Panc1 (cell line): ENCODE data around the gene TANGO6. TPM values are rescaled to one million over a fixed set of nuclear protein-coding genes. Genes with fewer than 3 reads are reported as not detected.
"Not testable (repeated sequence)": the region's sequence is repeated elsewhere in the genome, so short reads cannot be mapped to it uniquely, and the experiment has no call there.

Source experiments
- ATAC-seq: fragments of 200-7000 bp; cut with Tn5 transposase; 2 replicates; pipeline ENCODE4 v1.9.1; 2020; ENCODE audit warnings: mild to moderate bottlenecking, moderate library complexity
- BruUV-seq: library from RNA; stranded (reverse); fragments of 400-500 nt; replicated peaks from 2 replicates; lab custom pipeline; 2021; lab: Mats Ljungman, UMichigan
- CTCF ChIA-PET: fragments of 300-600 bp; sonication (Branson Sonifier 250); formaldehyde crosslinking; loops from one replicate; lab custom pipeline; 2022; ENCODE audit warnings: antibody characterized with exemption; lab: Charles Lee
- POLR2A ChIA-PET: fragments of 300-600 bp; sonication (Branson Sonifier 250); formaldehyde crosslinking; loops from one replicate; lab custom pipeline; 2022; ENCODE audit warnings: antibody characterized with exemption; lab: Charles Lee
- DNase-seq: peaks from one replicate; pipeline ENCODE4 v3.0.0-alpha.2; 2010; ENCODE audit warnings: low read depth, low spot score
- H3K27ac ChIP-seq: 2 replicates; pipeline ENCODE4 v1.5.1; 2011; ENCODE audit warnings: mild to moderate bottlenecking, low read length, inconsistent platforms
- H3K27me3 ChIP-seq: fragments of 200-500 bp; sonication (Bioruptor generic); 2 replicates; pipeline ENCODE4 v1.6.0; 2014; ENCODE audit warnings: low read length, inconsistent platforms; ENCODE audit not compliant: control insufficient read depth, insufficient read depth
- H3K36me3 ChIP-seq: fragments of 200-500 bp; sonication (Bioruptor generic); 2 replicates; pipeline ENCODE4 v1.5.1; 2014; ENCODE audit warnings: inconsistent platforms, mild to moderate bottlenecking, low read length, moderate library complexity; ENCODE audit not compliant: control insufficient read depth, insufficient read depth
- H3K4me1 ChIP-seq: 2 replicates; pipeline ENCODE4 v1.5.1; 2011; ENCODE audit warnings: inconsistent platforms, mild to moderate bottlenecking, low read length, moderate library complexity; ENCODE audit not compliant: control insufficient read depth, insufficient read depth
- H3K4me3 ChIP-seq, 2 experiments: 2 replicates each; pipeline ENCODE4 v1.5.1; 2011 to 2012; ENCODE audit warnings: low read depth in 2 of 2, low read length in 2 of 2, mild to moderate bottlenecking in 2 of 2, inconsistent platforms in 1 of 2, moderate library complexity in 1 of 2
- H3K9me3 ChIP-seq: fragments of 200-500 bp; sonication (Bioruptor generic); 2 replicates; pipeline ENCODE4 v1.5.1; 2014; ENCODE audit warnings: low read depth, mild to moderate bottlenecking, inconsistent platforms, low read length, moderate library complexity; ENCODE audit not compliant: control insufficient read depth, insufficient read depth
- CTCF ChIP-seq: fragments of 450-650 bp; IDR thresholded peaks from 2 replicates; pipeline ENCODE4 v1.5.1; 2017; ENCODE audit warnings: mild to moderate bottlenecking
- POLR2AphosphoS5 ChIP-seq: IDR thresholded peaks from 2 replicates; pipeline ENCODE4 v1.6.1; 2012; ENCODE audit warnings: mild to moderate bottlenecking, low read depth, low read length, moderate library complexity
- REST ChIP-seq, 2 experiments: IDR thresholded peaks; 2 replicates each; pipeline ENCODE4 v1.6.1; 2011 to 2012; ENCODE audit warnings: low read depth in 2 of 2, control low read depth in 1 of 2, low read length in 1 of 2, mild to moderate bottlenecking in 1 of 2, moderate library complexity in 1 of 2; ENCODE audit not compliant: insufficient read depth in 1 of 2
- SIN3A ChIP-seq: IDR thresholded peaks from 2 replicates; pipeline ENCODE4 v1.6.1; 2012; ENCODE audit warnings: low read depth, mild to moderate bottlenecking, low read length, moderate library complexity, borderline replicate concordance; ENCODE audit not compliant: insufficient read depth
- TCF7L2 ChIP-seq: IDR thresholded peaks from 2 replicates; pipeline ENCODE4 v1.6.1; 2011; ENCODE audit warnings: mild to moderate bottlenecking, low read depth, low read length, inconsistent platforms
- in situ Hi-C: cut with HindIII; loops from 2 replicates; pipeline ENCODE4 v1.10.0; 2016; ENCODE audit warnings: low sequenced_read_pairs, low pct_unique_long_range_greater_than_20kb
- intact Hi-C: fragments of 100-400 bp; cut with micrococcal nuclease; formaldehyde crosslinking; loops from one replicate; pipeline ENCODE4 v1.10.0; 2022; ENCODE audit not compliant: unreplicated experiment
- total RNA-seq: library from RNA; stranded (reverse); gene quantifications from one replicate; pipeline ENCODE4 v1.2.1, GENCODE V29; 2021; ENCODE audit not compliant: unreplicated experiment

TANGO6 gene
- total RNA-seq, 1 experiment from 2014 or later, result 11.0 TPM

- ChIA-PET POLR2A (no interaction called here), CTCF (interaction anchor here (0.6 kb wide), 1 partner anchor 218 kb away, joined by 9 read pairs; no protein-coding TSS in a partner anchor)
- ATAC-seq, result no peak
- Histone ChIP-seq H3K36me3 (peaks cover 4% of the 10 kb centered on the region), H3K9me3 (no peaks in the 10 kb centered on the region), H3K27me3 (no peaks in the 10 kb centered on the region), H3K4me3 (no peak overlapping the region), H3K27ac (no peak overlapping the region), H3K4me1 (no peaks in the 10 kb centered on the region)
- TF ChIP-seq CTCF, result no peak
- no peak for TF ChIP-seq TCF7L2
- no peak for TF ChIP-seq SIN3A
- no peak for TF ChIP-seq POLR2AphosphoS5
- TF ChIP-seq REST (IDR thresholded peaks at IDR 0.05; ENCODE audit: insufficient read depth in 1 of 2, low read depth in 2 of 2, low read length in 1 of 2), result no peak
- DNase-seq, result no peak
- intact Hi-C loops, result no loop called here
- in situ Hi-C loops, result no loop called here
- TSS peak; percentile 16 for BruUV-seq
Observed at GRCh38 chr16:69120096-69120664, 276.8 kb downstream of the TANGO6 start.

- Histone ChIP-seq H3K4me3 (no peak overlapping the region), H3K4me1 (no peaks in the 10 kb centered on the region), H3K27ac (no peak overlapping the region), H3K27me3 (no peaks in the 10 kb centered on the region), H3K36me3 (peaks cover 2% of the 10 kb centered on the region), H3K9me3 (no peaks in the 10 kb centered on the region)
- ATAC-seq (no peak; the same call in 1 of the 2 replicates), DNase-seq (no peak)
- intact Hi-C loops, result no loop called here
- in situ Hi-C loops, result no loop called here
- TF ChIP-seq POLR2AphosphoS5 (no peak), CTCF (peak; percentile 67)
- CTCF ChIA-PET, result interaction anchor here (0.6 to 1.0 kb wide), 5 partner anchors 16 to 315 kb away, joined by 3 to 6 read pairs (median 3); partner anchors contain the start of gene HAS3
- POLR2A ChIA-PET, result interaction anchor here (0.6 to 0.7 kb wide), 2 partner anchors 178 to 1118 kb away, joined by 7 to 9 read pairs; no protein-coding TSS in a partner anchor
- BruUV-seq, result no TSS peak
Observed at GRCh38 chr16:69123910-69124309, 280.6 kb downstream of the TANGO6 start.

- H3K36me3 ChIP-seq, DNase-seq, intact Hi-C loops, H3K27me3 ChIP-seq, in situ Hi-C loops, H3K9me3 ChIP-seq, H3K27ac ChIP-seq, H3K4me1 ChIP-seq, H3K4me3 ChIP-seq, BruUV-seq: not testable (repeated sequence)
- ChIA-PET CTCF (interaction anchor here (0.6 to 1.0 kb wide), 3 partner anchors 19 to 997 kb away, joined by 3 to 15 read pairs (median 6); partner anchors contain the start of gene HAS3), POLR2A (interaction anchor here (0.6 to 0.7 kb wide), 2 partner anchors 177 to 1119 kb away, joined by 7 to 9 read pairs; no protein-coding TSS in a partner anchor)
- peak; percentile 48; the same call in 1 of the 2 replicates for ATAC-seq
Observed at GRCh38 chr16:69124406-69124805, 281.1 kb downstream of the TANGO6 start.

GRCh38 chr16:69124961-69125360 lies 281.6 kb downstream of the TANGO6 start:
- ATAC-seq, H3K4me3 ChIP-seq, H3K27me3 ChIP-seq, POLR2A ChIA-PET, H3K27ac ChIP-seq, in situ Hi-C loops, intact Hi-C loops, H3K36me3 ChIP-seq, H3K9me3 ChIP-seq, DNase-seq, BruUV-seq, H3K4me1 ChIP-seq: not testable (repeated sequence)
- CTCF ChIA-PET, result interaction anchor here (0.6 kb wide), 2 partner anchors 133 to 997 kb away, joined by 3 to 15 read pairs; no protein-coding TSS in a partner anchor
